OCI-LY1 (cell line): ENCODE results near the gene RPL12.

Experiments
- CTCF ChIP-seq: fragments of 200-600 bp; sonication (generic), shearing (Covaris generic); IDR thresholded peaks from 2 replicates; pipeline ENCODE4 v1.5.1; 2017; ENCODE audit warnings: mild to moderate bottlenecking, antibody characterized with exemption, low read length, moderate library complexity, mixed read lengths
- EZH2 ChIP-seq: fragments of 200-600 bp; sonication (generic), shearing (Covaris generic); IDR thresholded peaks from 2 replicates; pipeline ENCODE4 v1.8.0; 2017; ENCODE audit warnings: borderline replicate concordance, mixed run types, mild to moderate bottlenecking, antibody characterized with exemption, low read length, moderate library complexity, mixed read lengths

GRCh38 chr9:127452691-127453090 lies 1.5 kb upstream of the RPL12 start:
- TF ChIP-seq CTCF (no peak), EZH2 (no peak)
